SU-DHL-6 (cell line): ENCODE data around the gene PLEKHA6.

ENCODE experiments used
- EZH2phosphoT487 ChIP-seq: fragments of 200-600 bp; sonication (generic), shearing (Covaris generic); conservative IDR thresholded peaks from 2 replicates; pipeline ENCODE4 v1.6.1; 2018; ENCODE audit warnings: mild to moderate bottlenecking, antibody characterized with exemption, low read length, moderate library complexity, mixed read lengths
- TF ChIP-seq, protein P1 (sequence below): fragments of 200-600 bp; sonication (generic); IDR thresholded peaks from one replicate; pipeline ENCODE4 v1.5.1; 2017; ENCODE audit warnings: antibody characterized with exemption, mild to moderate bottlenecking, low read length, moderate library complexity; ENCODE audit not compliant: insufficient read depth, poor library complexity, severe bottlenecking

- no peak for TF ChIP-seq EZH2phosphoT487
- TF ChIP-seq, protein P1, sequence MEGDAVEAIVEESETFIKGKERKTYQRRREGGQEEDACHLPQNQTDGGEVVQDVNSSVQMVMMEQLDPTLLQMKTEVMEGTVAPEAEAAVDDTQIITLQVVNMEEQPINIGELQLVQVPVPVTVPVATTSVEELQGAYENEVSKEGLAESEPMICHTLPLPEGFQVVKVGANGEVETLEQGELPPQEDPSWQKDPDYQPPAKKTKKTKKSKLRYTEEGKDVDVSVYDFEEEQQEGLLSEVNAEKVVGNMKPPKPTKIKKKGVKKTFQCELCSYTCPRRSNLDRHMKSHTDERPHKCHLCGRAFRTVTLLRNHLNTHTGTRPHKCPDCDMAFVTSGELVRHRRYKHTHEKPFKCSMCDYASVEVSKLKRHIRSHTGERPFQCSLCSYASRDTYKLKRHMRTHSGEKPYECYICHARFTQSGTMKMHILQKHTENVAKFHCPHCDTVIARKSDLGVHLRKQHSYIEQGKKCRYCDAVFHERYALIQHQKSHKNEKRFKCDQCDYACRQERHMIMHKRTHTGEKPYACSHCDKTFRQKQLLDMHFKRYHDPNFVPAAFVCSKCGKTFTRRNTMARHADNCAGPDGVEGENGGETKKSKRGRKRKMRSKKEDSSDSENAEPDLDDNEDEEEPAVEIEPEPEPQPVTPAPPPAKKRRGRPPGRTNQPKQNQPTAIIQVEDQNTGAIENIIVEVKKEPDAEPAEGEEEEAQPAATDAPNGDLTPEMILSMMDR: no peak
Measured at GRCh38 chr1:204203206-204203767, 156.4 kb downstream of the PLEKHA6 start.
